Bronchial epithelial cell (primary cell): Measurements from ENCODE around the gene TBCEL. TPM values are rescaled to one million over a fixed set of nuclear protein-coding genes. Genes with fewer than 3 reads are reported as not detected.

ENCODE experiments used
- DNase-seq: peaks from one replicate; pipeline ENCODE4 v3.0.0-alpha.2; 2010; ENCODE audit warnings: low read depth
- FAIRE-seq: peaks from 2 replicates; lab custom pipeline; 2011; peaks lifted over from hg19 to GRCh38; lab: Jason Lieb, UNC
- H3K27me3 ChIP-seq: 2 replicates; pipeline ENCODE4 v1.5.1; 2011; ENCODE audit warnings: low read length; ENCODE audit not compliant: control insufficient read depth, insufficient read depth
- H3K36me3 ChIP-seq: 2 replicates; pipeline ENCODE4 v1.5.1; 2011; ENCODE audit warnings: low read length; ENCODE audit not compliant: control insufficient read depth, insufficient read depth
- H3K4me3 ChIP-seq: 2 replicates; pipeline ENCODE4 v1.5.1; 2011; ENCODE audit warnings: mild to moderate bottlenecking, low read depth, low read length, control low read depth
- total RNA-seq: library from RNA; depleted of rRNA; stranded (reverse); fragments of >200 nt; gene quantifications from 2 replicates; pipeline ENCODE4 v1.2.1, GENCODE V29; 2014
- TF ChIP-seq, protein P1 (sequence below): IDR thresholded peaks from 2 replicates; pipeline ENCODE4 v1.5.1; 2011; ENCODE audit warnings: mild to moderate bottlenecking, moderate library complexity, low read length, control low read depth, inconsistent platforms; ENCODE audit not compliant: insufficient read depth, severe bottlenecking

The TBCEL gene
- total RNA-seq, 1 donor from 2014 or later, result 15.0 TPM

- DNase-seq (no peak), FAIRE-seq (no peak)
- H3K36me3 ChIP-seq, result no peaks in the 10 kb centered on the region
- TF ChIP-seq, protein P1, sequence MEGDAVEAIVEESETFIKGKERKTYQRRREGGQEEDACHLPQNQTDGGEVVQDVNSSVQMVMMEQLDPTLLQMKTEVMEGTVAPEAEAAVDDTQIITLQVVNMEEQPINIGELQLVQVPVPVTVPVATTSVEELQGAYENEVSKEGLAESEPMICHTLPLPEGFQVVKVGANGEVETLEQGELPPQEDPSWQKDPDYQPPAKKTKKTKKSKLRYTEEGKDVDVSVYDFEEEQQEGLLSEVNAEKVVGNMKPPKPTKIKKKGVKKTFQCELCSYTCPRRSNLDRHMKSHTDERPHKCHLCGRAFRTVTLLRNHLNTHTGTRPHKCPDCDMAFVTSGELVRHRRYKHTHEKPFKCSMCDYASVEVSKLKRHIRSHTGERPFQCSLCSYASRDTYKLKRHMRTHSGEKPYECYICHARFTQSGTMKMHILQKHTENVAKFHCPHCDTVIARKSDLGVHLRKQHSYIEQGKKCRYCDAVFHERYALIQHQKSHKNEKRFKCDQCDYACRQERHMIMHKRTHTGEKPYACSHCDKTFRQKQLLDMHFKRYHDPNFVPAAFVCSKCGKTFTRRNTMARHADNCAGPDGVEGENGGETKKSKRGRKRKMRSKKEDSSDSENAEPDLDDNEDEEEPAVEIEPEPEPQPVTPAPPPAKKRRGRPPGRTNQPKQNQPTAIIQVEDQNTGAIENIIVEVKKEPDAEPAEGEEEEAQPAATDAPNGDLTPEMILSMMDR, result no peak
- H3K27me3 ChIP-seq, result no peaks in the 10 kb centered on the region
- no peak overlapping the region for H3K4me3 ChIP-seq
These were observed 47.3 kb downstream of the TBCEL start for GRCh38 chr11:121070951-121071845.

DNA sequence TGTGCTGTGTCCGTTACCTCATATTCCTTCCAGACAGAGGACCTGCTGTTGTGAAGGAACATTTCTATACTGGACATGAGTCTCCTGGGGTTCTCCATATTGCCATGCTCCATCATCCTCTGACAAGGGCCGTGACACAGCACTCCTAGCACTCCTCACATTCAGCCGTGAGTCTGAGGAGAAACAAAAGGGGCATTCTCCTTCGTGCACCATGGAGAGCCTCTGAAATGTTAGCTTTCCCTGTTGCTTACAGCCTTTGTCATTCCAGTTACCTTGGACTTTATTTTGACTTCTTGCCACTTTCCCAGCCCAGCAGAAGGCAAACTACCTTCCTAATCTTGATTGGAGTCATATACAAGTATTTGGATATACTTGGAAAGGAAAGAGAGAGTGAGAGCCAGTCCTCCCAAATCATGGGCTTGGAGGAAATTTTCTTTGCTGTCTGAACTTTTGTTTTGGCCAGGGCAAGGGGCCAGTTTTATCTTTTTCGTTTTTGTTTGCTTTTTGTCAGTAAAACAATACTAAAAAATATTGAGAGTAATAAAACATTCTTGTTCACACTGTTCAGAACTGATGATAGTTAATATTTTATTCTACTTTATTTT lies 48.0 kb downstream of the TBCEL start:
- Histone ChIP-seq H3K4me3 (no peak overlapping the region), H3K27me3 (no peaks in the 10 kb centered on the region), H3K36me3 (no peaks in the 10 kb centered on the region)
- TF ChIP-seq, protein P1, result no peak
- FAIRE-seq, result no peak
- no peak for DNase-seq

GRCh38 chr11:121081321-121081720 lies 57.4 kb downstream of the TBCEL start:
- no peak for FAIRE-seq
- Histone ChIP-seq H3K36me3 (no peaks in the 10 kb centered on the region), H3K27me3 (no peaks in the 10 kb centered on the region), H3K4me3 (no peak overlapping the region)
- no peak for DNase-seq
- TF ChIP-seq, protein P1, result no peak

GRCh38 chr11:121082219-121082618 lies 58.3 kb downstream of the TBCEL start:
- no peak for DNase-seq
- no peak overlapping the region for H3K4me3 ChIP-seq
- FAIRE-seq, result no peak
- H3K36me3 ChIP-seq, result no peaks in the 10 kb centered on the region
- H3K27me3 ChIP-seq, result no peaks in the 10 kb centered on the region
- TF ChIP-seq, protein P1, result no peak

DNA sequence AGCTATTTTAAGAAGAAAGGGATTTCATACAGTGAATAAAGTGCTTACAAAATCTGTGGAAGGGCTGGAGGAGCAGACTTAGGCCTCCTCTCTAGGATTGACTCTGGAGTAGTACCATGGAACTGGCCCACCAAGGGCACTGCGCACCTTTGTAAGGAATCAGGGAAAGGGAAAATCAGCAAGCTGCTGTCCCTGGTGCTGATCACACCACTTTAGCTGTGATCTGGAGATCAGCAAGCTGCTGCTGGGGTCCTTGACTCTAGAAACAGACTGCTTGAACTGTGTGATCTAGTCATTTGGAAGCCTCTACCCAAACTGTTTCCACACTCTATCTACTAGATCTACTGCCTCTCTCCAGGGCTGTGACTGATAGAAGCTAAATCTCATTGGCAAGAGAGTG lies 58.8 kb downstream of the TBCEL start:
- no peak overlapping the region for H3K4me3 ChIP-seq
- FAIRE-seq (no peak), DNase-seq (peak; percentile 5)
- no peaks in the 10 kb centered on the region for H3K27me3 ChIP-seq
- TF ChIP-seq, protein P1, result no peak
- no peaks in the 10 kb centered on the region for H3K36me3 ChIP-seq
